PC-3 (cell line): Measurements from ENCODE around the gene PSME4.

Experiments used
- EZH2phosphoT487 ChIP-seq: fragments of 300-600 bp; sonication (generic); IDR thresholded peaks from 2 replicates; pipeline ENCODE4 v1.6.1; 2018; ENCODE audit warnings: mild to moderate bottlenecking, antibody characterized with exemption, low read length, borderline replicate concordance
- TF ChIP-seq, protein P1 (sequence below): fragments of 300-600 bp; sonication (generic); conservative IDR thresholded peaks from 2 replicates; pipeline ENCODE4 v1.5.1; 2017; ENCODE audit warnings: antibody characterized with exemption, low read depth, mild to moderate bottlenecking, low read length

DNA sequence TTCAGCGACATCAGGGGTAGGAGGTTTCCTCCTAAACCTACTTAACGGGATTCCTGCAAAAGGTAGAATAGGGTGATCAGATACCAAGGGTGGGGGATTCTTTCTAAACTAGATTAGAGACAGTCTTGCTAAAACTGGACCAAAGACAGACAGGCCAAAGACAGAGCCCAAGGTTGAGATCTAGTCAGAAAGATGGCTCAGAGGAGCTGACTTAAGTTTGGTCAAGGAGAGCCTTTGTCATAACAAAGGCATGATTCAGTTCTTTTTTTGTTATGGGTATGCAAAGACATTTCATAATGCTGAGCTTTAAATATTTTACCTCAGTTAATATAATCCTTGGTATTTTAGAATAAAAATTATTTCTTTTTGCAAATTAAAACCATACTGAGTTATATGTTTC is 93.2 kb downstream of the PSME4 start:
- TF ChIP-seq, protein P1, sequence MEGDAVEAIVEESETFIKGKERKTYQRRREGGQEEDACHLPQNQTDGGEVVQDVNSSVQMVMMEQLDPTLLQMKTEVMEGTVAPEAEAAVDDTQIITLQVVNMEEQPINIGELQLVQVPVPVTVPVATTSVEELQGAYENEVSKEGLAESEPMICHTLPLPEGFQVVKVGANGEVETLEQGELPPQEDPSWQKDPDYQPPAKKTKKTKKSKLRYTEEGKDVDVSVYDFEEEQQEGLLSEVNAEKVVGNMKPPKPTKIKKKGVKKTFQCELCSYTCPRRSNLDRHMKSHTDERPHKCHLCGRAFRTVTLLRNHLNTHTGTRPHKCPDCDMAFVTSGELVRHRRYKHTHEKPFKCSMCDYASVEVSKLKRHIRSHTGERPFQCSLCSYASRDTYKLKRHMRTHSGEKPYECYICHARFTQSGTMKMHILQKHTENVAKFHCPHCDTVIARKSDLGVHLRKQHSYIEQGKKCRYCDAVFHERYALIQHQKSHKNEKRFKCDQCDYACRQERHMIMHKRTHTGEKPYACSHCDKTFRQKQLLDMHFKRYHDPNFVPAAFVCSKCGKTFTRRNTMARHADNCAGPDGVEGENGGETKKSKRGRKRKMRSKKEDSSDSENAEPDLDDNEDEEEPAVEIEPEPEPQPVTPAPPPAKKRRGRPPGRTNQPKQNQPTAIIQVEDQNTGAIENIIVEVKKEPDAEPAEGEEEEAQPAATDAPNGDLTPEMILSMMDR: no peak
- TF ChIP-seq EZH2phosphoT487: no peak
